ENCODE results near the gene NOTCH4.
"Not testable (repeated sequence)": the region's sequence is repeated elsewhere in the genome, so short reads cannot be mapped to it uniquely, and the experiment has no call there.

The NOTCH4 gene

DNA sequence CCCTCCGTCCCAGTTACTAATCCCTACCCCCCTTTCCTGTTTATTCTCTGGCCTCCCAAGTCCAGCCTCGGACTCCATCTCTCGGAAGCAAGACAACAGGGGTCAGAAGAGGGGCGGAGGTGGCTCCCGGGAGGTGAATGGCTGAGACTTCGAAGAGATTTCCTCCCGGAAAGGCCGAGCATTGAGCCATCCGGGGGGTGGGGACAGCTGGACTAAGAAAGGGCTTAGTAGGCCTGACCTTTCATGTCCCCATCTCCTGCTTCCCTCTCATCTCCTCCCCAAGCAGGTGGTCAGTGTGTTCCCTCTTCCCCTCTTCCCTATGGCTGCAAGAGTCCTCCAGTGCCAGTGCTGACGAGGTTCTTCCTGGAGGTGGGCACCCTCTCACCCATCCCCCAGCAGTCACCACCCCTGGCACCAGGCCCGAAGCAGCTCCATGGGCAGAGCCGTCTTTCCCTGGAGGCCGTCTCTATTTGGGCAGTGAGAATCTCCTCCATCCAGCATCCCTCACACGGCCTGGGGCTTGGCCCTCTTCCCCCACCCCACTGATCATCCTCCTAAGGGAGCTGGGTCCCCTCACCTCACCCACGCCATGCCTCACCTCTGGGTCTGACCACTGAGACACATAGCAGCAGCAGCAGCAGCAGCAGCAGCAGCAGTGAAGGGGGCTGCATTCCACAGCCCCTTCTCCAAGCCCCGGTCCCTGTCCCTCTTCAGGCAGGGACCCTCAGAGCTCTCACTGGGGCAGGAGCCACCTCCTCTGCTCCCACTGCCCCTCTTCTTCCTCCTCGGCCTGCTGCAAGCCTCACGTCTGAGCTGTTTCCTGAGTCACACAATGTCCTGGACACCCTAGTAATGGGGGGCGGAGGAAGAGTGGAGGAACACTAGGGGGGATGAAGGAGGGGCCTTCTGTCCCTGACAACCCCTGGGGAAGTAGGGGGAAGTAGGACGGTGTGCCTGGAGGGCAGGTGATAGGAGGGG lies at the start of gene NOTCH4:
Gene NOTCH4, minus strand, starts transcription at position 810 of the 978 bp plus-strand sequence. Its CDS starts 139 bp downstream, at position 671.
- no peak for DNase-seq (ENCODE audit: low read depth in 2 of 2, low spot score in 1 of 2)

DNA sequence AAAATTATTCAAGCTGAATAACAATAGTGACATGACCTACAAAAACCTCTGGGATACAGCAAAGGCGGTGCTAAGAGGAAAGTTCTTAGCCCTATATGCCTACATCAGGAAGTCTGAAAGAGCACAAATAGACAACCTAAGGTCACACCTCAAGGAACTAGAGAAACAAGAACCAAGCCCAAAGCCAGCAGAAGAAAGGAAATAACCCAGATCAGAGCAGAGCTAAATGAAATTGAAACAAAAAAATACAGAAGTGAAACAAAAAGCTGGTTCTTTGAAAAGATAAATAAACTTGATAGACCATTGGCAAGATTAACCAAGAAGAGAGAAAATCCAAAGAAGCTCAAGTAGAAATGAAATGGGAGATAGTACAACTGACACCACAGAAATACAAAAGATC lies 47.6 kb upstream of the NOTCH4 start:
- no peak for DNase-seq (ENCODE audit: low read depth in 2 of 2, low spot score in 1 of 2)

DNA sequence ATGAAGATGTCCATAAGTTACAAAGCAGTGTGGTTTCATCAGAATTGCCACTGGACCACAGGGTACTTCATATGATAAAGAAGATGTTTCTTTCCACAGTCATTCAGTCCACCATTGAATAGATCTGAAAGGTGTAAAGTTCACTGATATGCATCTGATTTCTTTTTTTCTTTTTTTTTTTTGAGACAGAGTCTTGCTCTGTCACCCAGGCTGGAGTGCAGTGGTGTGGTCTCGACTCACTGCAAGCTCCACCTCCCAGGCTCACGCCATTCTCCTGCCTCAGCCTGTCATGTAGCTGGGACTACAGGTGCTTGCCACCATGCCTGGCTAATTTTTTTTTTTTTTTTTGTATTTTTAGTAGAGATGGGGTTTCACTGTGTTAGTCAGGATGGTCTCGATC lies 44.6 kb upstream of the NOTCH4 start:
- not testable (repeated sequence) for DNase-seq (ENCODE audit: low read depth in 2 of 2, low spot score in 1 of 2)

DNA sequence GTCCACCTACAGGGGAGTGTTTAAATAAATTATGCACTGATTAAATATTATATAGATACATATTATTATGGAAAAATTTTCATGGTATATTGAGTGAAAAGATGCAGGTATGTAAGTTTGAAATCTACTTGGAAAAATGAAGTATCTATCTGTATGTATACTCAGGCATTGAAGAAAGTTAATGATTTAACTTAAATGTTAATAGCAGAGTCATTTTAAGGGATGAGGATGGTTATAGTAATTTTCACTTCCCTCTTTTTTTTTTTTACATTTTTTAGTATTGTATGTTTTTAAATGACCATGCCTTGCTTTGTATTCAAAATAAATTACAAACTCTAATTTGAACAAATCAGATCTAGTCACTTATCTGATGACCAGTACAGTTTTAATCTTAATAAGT lies 43.2 kb upstream of the NOTCH4 start:
- no peak for DNase-seq (ENCODE audit: low read depth in 2 of 2, low spot score in 1 of 2)

DNA sequence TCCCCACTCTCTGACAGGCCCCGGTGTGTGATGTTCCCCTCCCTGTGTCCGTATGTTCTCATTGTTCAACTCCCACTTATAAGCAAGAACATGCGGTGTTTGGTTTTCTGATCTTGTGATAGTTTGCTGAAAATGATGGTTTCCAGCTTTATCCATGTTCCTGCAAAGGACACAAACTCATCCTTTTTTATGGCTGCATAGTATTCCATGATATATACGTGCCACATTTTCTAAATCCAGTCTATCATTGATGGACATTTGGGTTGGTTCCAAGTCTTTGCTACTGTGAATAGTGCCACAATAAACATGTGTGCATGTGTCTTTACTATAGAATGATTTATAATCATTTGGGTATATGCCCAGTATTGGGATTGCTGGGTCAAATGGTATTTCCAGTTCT lies 33.4 kb upstream of the NOTCH4 start:
- DNase-seq (ENCODE audit: low read depth in 2 of 2, low spot score in 1 of 2): not testable (repeated sequence)

DNA sequence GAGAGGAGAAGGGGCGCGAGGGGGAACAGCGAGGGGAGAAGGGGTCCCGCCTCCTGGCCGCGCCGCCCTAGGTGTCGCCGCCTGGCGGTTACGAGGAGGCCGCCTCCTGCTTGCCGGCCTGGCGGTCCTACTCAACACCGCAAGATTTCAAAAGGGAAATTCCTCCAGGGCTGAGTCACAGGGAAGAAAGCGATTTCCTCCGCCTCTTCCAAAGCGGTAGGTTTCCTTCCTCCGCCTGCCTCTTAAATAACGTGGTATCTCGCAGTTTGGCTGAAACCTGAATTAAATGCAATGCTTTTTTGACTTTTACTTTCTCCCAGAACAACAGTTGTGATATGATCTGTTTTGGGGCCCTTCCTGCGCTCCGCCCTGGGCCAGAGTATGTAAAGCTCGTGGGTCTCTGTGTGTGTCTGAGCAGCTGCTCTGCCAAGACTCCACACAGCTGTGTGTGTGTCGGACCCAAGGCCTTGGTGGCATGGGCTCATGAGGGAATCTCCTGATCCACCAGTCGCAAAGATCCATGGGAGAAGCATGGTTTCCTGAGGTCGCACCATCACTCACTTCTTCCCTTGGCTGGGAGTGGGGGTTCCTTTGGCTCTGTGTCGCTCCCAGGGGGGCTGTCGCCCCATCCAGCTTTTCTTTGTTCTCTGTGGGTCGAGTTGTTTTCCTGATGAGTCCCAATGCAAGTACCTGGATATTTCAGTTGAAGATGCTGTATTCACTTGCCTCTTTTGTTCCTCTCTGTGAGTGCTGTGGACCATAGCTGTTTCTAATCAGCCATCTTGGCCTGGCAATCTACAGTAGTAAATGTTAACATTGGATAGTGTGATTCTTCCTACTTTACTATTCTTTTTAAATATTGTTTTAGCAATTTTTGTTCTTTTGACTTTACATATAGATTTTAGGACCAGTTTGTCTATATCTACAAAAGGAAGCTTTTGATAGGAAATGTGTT lies 31.6 kb upstream of the NOTCH4 start:
- DNase-seq (ENCODE audit: low read depth in 2 of 2, low spot score in 1 of 2): peak; percentile 31 to 43

DNA sequence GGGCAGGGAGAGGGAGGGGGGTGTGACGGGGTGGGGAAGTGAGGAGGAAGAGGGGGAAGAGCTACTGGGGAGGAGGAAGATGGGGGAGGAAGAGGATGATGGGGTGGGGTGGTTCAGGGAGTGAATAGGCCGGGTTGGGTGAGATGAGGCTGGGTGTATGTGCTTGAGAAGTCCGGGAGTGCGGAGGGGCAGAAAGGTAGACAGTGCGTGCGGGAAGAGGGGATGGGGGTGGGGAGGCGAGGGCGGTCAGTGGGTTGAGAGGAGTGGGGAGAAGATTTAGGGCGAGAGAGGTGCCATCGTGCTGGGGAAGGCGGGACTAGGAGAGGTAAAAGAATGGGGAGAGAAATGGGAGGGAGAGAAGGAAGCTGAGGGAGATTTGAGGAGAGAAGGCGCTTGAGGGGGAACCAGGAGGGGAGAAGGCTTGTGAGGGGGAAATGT lies 30.9 kb upstream of the NOTCH4 start:
- DNase-seq (ENCODE audit: low read depth in 2 of 2, low spot score in 1 of 2): no peak

DNA sequence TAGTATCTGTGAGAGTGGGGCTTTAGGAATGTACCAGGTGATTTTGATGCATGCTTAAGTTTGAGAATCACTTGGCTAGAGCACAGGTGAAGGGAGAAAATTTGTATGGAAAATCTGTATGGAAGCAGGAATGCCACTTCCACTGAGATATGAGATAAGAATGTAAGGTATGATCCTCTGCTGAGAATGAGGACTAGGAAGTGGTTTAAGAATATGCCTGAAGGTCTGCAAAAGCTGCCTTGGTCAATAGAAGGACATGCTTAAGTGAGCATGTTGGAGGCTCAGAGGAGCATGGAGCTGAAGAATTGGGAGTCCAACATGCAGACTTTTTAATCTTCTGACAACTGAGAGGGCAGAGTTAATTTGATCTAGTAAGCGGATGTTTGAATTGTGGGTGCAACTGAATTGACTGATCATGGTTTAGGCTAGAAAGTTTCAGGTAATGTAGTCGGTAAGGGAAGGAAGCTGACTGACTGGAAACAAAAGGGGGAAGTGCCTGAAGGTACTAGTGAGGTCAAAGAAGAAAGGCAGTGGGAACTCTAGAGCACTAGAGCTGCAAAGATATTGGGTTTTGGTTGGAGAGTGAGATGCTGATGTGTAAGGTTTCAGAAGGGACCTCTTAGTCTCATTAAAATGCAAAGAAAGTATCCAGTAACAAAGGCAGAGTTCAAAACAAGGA lies 28.6 kb upstream of the NOTCH4 start:
- no peak for DNase-seq (ENCODE audit: low read depth in 2 of 2, low spot score in 1 of 2)

DNA sequence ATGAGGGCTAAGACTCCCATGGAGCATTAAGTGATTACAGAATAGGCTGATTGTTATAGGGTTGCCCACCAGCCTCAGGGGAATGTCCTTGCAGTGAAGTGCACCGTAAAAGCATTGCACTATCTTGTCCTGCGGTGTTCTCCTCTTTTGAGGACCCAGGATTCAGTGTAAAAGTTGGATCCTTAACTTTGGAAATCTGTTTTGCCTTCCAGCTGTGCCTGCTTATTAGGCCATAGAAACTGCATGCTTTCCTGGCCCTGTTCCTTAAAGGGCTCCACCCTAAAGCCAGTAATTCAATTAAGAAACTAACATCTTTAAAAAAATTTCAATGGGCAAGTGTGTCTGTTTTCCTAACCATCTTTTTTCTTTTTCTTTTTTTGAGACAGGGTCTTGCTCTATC lies 25.4 kb upstream of the NOTCH4 start:
- no peak for DNase-seq (ENCODE audit: low read depth in 2 of 2, low spot score in 1 of 2)

DNA sequence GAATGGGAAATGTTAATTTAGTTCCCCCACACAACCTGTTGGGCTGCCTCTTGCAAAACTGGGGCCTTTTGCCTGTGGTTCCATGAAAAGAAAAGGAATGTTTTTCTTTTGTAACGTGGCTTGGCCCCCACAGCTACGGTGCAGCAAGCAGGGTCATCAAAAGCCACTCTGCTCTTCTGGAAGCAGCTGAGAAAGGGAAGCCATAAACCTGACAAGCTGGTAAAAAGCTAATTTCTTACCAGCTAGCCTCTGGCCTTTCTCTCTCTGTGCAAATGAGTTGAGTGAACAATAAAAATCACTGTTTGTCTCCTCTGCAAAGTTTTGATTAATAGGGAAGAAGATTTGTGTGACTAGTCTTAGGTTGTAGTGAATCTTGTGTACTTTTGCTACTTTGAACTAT lies 23.5 kb upstream of the NOTCH4 start:
- no peak for DNase-seq (ENCODE audit: low read depth in 2 of 2, low spot score in 1 of 2)

DNA sequence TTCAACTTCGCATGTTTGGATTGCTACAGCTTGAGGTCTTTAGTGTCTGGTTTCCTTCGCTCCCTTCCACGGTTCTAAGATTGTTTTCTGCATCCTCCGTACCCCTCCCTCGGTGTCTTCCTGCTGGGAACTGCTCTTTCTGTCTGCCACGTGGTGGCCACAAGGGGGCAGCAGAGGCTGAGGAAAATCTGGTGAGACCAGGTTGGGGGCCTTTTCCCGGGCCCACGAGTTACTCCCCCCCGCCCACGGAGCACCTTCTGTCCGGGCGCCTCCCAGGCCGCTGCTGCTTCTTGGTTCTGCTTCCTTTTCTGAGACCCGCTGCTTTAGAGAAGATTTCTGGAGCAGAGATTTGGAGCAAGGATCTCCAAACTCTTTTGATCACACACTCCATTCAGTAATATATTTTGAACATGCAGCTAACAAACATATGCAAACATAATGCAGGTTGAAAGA lies 21.1 kb upstream of the NOTCH4 start:
- DNase-seq (ENCODE audit: low read depth in 2 of 2, low spot score in 1 of 2): peak; percentile 38 to 41

DNA sequence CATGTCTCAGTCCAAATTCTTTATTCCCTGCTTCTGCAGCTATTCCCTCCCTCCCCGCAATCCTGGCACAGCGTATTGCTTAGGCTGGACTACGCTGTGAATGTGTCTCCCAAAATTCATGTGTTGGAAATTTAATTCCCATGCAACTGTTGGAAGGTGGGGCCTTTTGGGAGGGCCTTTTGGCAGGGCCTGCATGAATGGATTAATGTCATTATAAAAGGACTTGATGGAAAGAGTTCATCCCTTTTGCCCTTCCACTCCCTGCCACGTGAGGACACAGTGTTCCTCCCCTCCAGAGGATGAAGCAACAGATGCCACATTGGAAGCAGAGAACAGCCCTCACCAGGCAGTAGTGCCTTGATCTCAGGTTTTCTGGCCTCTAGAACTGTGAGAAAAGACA lies 20.4 kb upstream of the NOTCH4 start:
- DNase-seq (ENCODE audit: low read depth in 2 of 2, low spot score in 1 of 2): no peak

DNA sequence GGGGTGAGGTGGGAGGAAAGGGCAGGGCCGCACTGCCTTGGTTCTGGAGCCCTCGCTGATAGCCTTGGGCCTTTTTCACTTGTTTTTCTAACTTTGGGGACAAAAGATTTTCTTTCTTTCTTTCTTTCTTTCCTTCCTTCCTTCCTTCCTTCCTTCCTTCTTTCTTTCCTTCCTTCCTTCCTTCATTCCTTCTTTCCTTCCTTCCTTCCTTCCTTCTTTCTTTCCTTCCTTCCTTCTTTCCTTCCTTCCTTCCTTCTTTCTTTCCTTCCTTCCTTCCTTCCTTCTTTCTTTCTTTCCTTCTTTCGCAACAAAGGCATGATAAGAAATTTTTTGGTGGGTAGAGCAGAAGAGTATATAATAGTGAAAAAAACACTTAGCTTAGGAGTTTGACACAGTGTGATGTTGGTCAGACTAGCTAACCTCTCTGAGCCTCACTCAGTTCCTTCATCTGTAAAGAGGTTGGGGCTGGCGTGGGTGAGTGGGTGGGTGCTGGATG lies 18.5 kb upstream of the NOTCH4 start:
- DNase-seq (ENCODE audit: low read depth in 2 of 2, low spot score in 1 of 2): not testable (repeated sequence)

DNA sequence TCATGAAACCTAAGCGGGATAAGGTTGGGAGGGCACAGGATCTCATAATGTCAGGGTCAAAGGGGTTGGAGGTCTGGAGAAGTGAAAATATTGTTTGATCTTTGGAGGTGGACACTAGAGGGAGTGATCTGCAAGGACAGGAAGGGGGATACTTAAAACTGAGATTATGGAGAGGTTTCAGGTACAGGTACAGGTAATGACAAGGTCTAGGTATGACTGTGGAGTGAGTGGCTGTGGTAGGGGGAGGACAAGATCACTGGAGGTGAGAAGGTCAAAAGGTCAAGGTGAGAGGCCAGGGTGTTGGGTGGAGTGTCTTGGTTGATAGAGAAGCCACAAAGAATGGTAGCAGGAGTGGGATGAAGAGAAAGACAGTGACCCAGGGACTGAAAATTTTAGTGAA lies 16.8 kb upstream of the NOTCH4 start:
- DNase-seq (ENCODE audit: low read depth in 2 of 2, low spot score in 1 of 2): no peak

DNA sequence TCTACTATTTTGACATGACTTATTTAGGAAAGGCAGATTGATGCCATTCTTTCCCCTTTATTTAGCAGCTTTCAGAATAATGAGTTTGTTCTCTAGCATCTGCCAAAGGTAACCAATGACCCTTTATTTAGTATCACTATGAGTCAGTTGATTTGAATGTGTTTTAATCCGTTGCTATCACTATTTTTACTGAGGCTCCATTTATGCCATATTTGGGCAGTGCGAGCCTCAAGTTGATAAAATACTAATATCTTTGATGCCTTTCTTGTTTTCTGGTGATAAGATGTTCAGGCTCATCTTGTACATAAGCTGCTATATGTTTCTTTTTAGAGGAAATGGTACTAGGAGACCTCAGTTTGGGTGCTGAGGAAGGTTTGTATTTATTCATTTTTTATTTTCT lies 15.6 kb upstream of the NOTCH4 start:
- DNase-seq (ENCODE audit: low read depth in 2 of 2, low spot score in 1 of 2): no peak

DNA sequence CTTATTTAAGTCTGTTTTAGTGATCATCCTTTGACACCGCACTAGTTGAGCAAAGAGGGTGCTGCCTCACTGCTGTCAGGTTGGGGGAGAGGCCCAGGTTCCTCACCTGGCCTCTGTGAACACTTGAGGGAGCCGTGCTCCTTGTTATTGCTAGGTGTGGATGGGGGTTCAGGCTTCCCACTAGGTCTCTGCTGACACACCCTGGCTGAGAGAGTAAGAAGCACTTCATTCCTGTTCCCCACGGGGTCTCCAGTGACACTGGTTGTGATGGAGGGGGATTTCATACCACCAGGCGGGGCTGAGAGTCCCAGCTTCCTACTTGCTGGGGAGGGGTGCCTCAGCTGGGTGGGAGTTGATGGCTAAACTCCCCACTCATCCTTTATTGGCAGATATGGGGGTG lies 11.1 kb upstream of the NOTCH4 start:
- DNase-seq (ENCODE audit: low read depth in 2 of 2, low spot score in 1 of 2): no peak

DNA sequence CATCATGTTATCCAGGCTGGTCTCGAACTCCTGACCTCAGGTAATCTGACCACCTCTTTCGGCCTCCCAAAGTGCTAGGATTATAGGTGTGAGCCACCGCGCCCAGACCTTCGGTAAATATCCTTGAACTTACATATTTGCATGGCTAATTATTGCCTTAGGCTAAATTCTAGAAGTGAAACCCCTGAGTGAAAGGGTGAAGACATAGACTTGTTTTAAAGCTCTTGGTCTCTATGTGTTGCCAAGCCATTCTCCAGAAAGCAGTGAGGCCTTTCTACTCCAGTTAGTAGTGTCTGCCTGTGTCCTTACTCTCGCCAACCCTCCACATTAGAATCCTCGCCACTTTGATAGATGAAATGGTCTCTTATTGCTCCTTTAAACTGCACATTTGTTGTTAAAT lies 2.6 kb upstream of the NOTCH4 start:
- no peak for DNase-seq (ENCODE audit: low read depth in 2 of 2, low spot score in 1 of 2)

DNA sequence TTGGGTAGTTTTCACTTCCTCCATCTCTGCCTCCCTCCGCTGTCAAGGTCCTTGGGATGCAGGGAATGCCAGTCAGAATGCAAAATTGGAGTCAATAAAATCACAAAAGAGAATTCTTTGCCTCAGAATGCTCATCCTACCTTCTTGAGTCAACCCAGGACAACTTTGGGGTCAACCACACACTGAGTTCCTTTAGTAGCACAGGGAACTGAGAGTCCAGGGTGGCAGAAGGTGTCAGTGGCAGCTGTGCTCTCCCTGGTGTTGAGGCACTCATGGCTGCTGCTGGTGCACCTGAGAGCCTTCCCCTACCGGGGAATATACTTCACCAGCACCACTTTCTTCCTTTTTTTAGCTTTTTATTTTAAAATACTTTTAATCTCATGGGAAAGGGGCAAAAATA lies 829 bp upstream of the NOTCH4 start:
- no peak for DNase-seq (ENCODE audit: low read depth in 2 of 2, low spot score in 1 of 2)

DNA sequence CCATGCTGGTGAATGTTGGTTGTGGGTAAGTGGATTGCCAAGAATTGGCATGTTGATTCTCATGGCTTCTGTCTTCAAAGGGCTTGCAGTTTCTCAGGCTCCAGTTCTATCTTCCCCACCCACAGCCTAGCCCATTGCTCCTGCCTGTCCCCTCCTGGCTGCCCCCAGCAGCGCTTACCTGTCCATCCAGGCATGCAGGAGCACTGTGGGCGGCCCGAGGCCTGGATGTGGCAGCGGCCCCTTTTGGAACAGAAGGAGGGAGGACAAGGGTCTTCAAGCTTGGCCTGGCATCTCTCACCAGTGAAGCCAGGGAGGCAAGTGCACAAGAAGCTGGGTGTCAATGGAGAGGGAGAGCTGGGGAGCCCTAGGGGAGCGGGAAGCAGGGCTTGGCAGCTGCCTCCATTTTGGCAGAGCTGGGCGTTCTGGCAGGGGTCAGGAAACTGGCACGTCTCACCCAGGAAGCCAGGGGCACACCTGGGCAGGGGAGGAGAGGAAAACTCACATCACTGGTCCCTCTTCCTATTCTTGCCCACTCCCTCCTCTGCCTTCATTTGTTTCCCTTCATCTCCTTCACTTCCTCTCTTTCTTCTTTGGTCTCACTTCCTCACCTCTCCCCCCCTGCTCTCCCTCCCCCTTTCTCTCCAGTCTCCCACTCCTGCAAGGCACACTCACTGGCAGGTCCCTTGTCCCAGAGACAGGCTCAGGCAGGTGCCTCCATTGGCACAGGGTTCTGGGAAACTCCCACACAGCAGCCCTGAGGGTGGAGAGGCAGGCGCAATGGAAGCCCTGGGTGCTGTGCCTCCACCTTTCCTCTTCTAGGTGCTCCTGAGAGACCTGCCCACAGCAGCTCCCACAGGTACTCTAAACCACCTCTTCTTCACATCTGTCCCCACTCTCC lies 1.3 kb downstream of the NOTCH4 start:
- DNase-seq (ENCODE audit: low read depth in 2 of 2, low spot score in 1 of 2): no peak

DNA sequence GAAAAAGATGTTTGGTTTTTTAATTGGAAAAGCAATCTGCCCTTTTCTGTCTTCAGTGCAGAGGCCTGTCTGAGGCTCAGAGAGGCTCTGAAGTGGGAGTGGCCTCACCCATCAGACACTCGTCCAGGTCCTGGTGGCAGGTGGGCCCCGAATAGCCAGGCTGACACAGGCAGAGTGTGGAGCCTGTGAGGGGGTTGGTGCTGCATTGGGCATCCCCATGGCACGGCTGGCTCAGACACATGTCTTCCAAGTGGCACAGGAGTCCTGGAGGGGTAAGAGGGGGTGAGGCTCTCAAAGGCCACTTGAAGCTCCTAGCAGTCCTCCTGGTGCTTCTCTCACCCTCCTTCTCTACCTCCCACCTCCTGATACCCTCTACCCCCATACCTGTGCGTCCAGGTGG lies 3.8 kb downstream of the NOTCH4 start:
- no peak for DNase-seq (ENCODE audit: low read depth in 2 of 2, low spot score in 1 of 2)

All from stimulated activated CD8-positive, alpha-beta memory T cell treated with anti-CD3 and anti-CD28 coated beads, Interleukin-4, amount 100 ng/mL, for 4 hours (primary cell).